ENCODE results near the gene PLVAP. TPM values are rescaled to one million over a fixed set of nuclear protein-coding genes. Genes with fewer than 3 reads are reported as not detected.

PLVAP gene
- total and polyA plus RNA-seq, 7 donors: 6.5 to 46.0 (median 16.2) TPM

DNA sequence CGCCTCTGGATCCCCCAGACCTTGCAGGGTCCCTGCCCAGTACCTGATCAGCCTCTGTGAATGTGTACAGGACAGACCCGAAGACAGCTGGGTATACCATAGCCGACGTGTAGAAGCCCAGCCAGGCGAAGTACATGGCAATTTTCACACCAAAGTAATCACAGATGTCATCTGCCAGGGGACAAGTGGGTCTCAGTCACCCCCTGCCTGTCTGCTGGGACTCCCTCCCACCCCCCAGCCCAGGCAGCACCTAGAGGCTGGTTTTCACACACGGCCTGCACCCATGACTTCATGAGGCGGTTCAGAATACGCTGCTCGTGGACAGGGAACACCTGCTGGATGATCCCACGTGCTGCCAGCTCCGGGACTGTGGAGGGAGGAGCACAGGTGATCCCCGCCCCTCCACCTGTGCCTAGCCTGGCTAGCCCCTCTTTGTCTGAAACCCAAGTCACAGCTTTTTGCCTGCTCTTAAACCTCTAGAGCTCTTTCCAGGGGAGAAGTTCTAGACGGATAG is 46.0 kb downstream of the PLVAP start:
- H3K27me3 ChIP-seq (ENCODE audit: insufficient read depth in 3 of 3, low read length in 2 of 3): no peaks in the 10 kb centered on the region
- WGBS, 3 donors: 77 to 82% (median 80%) methylated on average over 13 of the region's 13 CpGs
- no peak overlapping the region for H3K4me3 ChIP-seq
- TF ChIP-seq, protein P1, sequence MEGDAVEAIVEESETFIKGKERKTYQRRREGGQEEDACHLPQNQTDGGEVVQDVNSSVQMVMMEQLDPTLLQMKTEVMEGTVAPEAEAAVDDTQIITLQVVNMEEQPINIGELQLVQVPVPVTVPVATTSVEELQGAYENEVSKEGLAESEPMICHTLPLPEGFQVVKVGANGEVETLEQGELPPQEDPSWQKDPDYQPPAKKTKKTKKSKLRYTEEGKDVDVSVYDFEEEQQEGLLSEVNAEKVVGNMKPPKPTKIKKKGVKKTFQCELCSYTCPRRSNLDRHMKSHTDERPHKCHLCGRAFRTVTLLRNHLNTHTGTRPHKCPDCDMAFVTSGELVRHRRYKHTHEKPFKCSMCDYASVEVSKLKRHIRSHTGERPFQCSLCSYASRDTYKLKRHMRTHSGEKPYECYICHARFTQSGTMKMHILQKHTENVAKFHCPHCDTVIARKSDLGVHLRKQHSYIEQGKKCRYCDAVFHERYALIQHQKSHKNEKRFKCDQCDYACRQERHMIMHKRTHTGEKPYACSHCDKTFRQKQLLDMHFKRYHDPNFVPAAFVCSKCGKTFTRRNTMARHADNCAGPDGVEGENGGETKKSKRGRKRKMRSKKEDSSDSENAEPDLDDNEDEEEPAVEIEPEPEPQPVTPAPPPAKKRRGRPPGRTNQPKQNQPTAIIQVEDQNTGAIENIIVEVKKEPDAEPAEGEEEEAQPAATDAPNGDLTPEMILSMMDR (IDR thresholded peaks at IDR 0.05): no peak
- H3K4me1 ChIP-seq: peaks cover 16% of the 10 kb centered on the region
- H3K9me3 ChIP-seq: no peaks in the 10 kb centered on the region
- H3K36me3 ChIP-seq (ENCODE audit: insufficient read depth in 1 of 2, low read depth in 1 of 2): peaks cover 0 to 42% of the 10 kb centered on the region in 2 donors
- intact Hi-C loops (cut with DNase I): no loop called here
- ATAC-seq (no peak), DNase-seq (no peak)
- H3K27ac ChIP-seq: no peak overlapping the region

DNA sequence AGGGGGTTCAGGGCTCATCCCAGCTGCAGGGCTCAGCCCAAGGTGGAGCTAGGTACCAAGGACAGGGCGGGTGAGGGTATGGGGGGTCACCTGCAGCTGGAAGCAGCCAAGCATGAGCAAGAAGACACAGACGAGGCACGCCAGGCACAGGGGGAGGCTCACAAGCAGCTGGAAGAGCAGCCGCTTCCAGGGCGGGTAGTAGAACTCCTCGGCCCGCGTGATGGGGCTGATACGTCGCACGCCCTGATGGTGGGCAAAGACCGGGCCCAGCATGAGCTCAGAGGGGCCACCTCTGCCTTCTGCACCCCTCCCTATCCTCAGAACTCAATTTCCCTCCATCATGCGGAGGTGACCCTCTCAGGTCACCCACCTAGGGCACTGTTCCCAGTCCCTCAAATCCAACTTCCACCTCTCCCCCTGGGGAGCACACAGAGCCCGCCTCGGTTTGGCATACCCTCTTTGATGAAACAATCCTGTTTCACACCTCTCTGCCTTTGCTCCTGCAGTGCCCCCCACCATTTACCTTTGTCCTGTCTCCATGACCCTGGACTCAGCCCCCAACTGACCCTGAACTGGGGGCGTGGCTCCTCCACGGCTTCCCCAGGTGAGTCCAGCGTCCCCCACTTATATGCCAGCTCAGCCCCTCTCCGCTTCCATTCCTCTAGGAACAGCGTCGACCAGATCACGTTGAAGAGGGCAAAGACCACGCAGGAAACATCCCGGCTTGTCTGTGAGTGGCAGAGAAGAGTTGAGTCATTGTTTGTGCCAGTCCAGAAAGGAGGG is 46.7 kb downstream of the PLVAP start:
- whole genome bisulfite sequencing, 3 donors: 91 to 94% (median 92%) methylated on average over 24 of the region's 24 CpGs
- intact Hi-C loops (cut with DNase I): no loop called here

DNA sequence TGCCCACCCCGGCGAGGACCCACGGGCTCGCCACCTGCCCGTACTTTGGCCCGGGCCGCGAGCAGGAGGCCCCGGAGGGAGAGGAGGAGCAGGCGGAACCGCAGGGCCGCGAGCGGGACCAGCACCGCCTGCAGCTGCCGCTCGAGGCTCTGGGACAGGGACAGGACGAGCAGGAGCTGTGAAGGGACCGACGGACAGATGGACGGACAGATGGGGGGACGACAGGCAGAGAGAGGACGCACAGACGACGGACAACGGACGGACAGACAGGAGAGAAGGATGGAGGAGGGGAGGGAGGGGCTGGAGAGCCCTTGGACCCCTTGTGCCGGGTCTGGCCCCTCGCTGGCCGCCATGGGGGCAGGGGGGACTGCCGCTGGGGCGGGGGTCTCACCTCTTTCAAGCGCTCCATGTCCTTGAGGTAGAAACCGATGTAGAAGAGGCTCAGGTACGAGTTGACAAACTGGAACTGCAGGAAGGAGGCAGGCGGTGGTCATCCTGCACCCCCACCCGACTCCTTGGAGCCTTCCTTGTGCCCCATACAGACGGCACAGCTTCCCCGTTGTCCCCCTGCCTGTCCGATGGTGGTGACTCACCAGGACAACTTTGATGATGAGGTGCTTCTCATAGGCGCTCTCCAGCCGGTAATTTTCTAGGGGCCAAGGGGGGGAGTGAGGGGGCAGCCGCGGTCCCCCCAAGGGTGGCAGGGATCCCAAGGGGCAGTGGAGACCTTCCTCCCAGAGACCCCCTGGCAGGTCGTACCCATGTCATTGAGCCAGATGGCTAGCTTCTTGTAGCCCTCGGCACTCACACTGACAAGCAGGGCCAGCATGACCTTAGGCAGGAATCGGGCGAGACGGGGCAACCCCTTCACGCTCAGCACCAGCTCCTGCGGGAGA is 47.5 kb downstream of the PLVAP start:
- Histone ChIP-seq H3K4me3 (no peak overlapping the region), H3K27ac (no peak overlapping the region), H3K4me1 (peaks cover 5% of the 10 kb centered on the region), H3K9me3 (no peaks in the 10 kb centered on the region), H3K36me3 (ENCODE audit: insufficient read depth in 1 of 2, low read depth in 1 of 2) (peaks cover 0 to 48% of the 10 kb centered on the region in 2 donors), H3K27me3 (ENCODE audit: insufficient read depth in 3 of 3, low read length in 2 of 3) (no peaks in the 10 kb centered on the region)
- TF ChIP-seq, protein P1 (IDR thresholded peaks at IDR 0.05): no peak
- intact Hi-C loops (cut with DNase I): no loop called here
- no peak for DNase-seq
- 78 to 80% (median 80%) methylated on average over 38 to 51 of the region's 51 CpGs for WGBS, 3 donors
- ATAC-seq: no peak

More for the DNA sequence above, 46.7 kb downstream of the PLVAP start:
- ATAC-seq (no peak), DNase-seq (no peak)
- Histone ChIP-seq H3K9me3 (no peaks in the 10 kb centered on the region), H3K27me3 (ENCODE audit: insufficient read depth in 3 of 3, low read length in 2 of 3) (no peaks in the 10 kb centered on the region), H3K4me3 (no peak overlapping the region), H3K27ac (no peak overlapping the region), H3K4me1 (peaks cover 10% of the 10 kb centered on the region), H3K36me3 (ENCODE audit: insufficient read depth in 1 of 2, low read depth in 1 of 2) (peaks cover 0 to 42% of the 10 kb centered on the region in 2 donors)
- TF ChIP-seq, protein P1 (IDR thresholded peaks at IDR 0.05): no peak

DNA sequence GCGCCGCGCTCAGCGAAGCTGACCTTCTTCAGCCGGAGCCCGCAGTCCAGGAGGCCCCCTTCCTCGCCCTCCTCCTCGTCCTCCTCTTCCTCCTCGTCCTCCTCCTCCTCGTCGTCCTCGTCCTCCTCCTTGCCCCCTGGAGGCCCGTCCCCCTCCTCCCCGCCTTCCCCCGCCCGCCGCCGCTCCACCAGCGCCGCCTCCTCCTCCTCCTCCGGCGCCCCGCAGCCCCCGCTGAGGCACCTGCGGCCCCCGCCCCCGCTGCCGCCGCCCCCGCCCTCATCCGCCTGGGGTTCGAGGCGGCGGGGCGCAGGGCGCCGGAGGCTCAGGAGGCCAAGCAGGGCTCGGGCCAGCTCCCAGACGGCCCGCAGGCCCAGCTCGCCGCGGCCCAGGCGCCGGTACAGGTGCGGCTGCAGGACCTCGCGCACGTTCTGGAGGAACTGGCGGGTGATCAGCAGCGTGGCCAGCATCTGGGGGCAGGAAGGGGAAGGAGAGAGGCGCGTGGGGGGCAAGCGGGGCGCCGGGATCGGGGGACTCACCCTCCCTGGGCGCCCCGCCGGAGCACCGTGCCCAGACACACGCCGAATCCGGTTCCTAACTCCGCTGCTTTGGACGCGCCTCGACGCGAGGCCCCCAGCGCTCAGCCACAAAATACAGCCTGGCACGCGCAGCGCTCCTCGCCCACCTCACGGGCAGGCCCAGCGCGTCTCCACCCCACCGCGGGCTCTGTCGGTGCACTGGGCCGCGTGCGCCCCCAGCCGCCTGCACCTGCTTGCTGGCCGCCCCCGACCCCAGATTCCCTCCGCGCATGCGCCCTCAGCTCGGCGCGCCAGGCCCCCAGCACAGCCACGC is 48.4 kb downstream of the PLVAP start:
- no peak overlapping the region for H3K27ac ChIP-seq
- TF ChIP-seq, protein P1 (IDR thresholded peaks at IDR 0.05): no peak
- H3K4me3 ChIP-seq: peak overlapping the region; percentile 16
- no peak for ATAC-seq
- H3K4me1 ChIP-seq: peaks cover 2% of the 10 kb centered on the region
- DNase-seq: no peak
- intact Hi-C loops (cut with DNase I): no loop called here
- H3K27me3 ChIP-seq (ENCODE audit: insufficient read depth in 3 of 3, low read length in 2 of 3): no peaks in the 10 kb centered on the region
- no peaks in the 10 kb centered on the region for H3K9me3 ChIP-seq
- peaks cover 0 to 50% of the 10 kb centered on the region in 2 donors for H3K36me3 ChIP-seq (ENCODE audit: insufficient read depth in 1 of 2, low read depth in 1 of 2)
- WGBS, 3 donors: 62 to 67% (median 64%) methylated on average over 63 to 94 of the region's 94 CpGs

All from psoas muscle (tissue), 8 donors.